ENCODE results near the gene SLC37A3.
"Not testable (repeated sequence)": the region's sequence is repeated elsewhere in the genome, so short reads cannot be mapped to it uniquely, and the experiment has no call there.

Gene SLC37A3

GRCh38 chr7:140345426-140345825 is 52.9 kb downstream of the SLC37A3 start:
- Histone ChIP-seq H3K79me2 (ENCODE audit: low read length) (no peaks in the 10 kb centered on the region), H3K9me3 (ENCODE audit: insufficient read depth, low read length) (no peaks in the 10 kb centered on the region), H3K4me2 (ENCODE audit: low read length) (no peak overlapping the region), H3K36me3 (replicated peaks; ENCODE audit: low read depth, low read length) (peaks cover 5% of the 10 kb centered on the region), H3K4me3 (ENCODE audit: low read length) (no peak overlapping the region), H3K27me3 (ENCODE audit: low read depth, low read length) (no peaks in the 10 kb centered on the region), H4K20me1 (ENCODE audit: insufficient read depth, low read length) (0 out of 2 replicates have a peak, but pooled peaks cover 9% of the 10 kb centered on the region), H3K9ac (ENCODE audit: low read length) (no peak overlapping the region), H3K27ac (ENCODE audit: low read length) (no peak overlapping the region), H2AFZ (ENCODE audit: low read depth, low read length) (no peak overlapping the region), H3K4me1 (ENCODE audit: low read length) (no peaks in the 10 kb centered on the region)
- TF ChIP-seq CTCF (IDR thresholded peaks at IDR 0.05; ENCODE audit: low read depth, low read length) (no peak), EZH2phosphoT487 (IDR thresholded peaks at IDR 0.05; ENCODE audit: low read depth) (no peak)

- Histone ChIP-seq H3K4me2 (ENCODE audit: low read length) (no peak overlapping the region), H3K27ac (ENCODE audit: low read length) (no peak overlapping the region), H2AFZ (ENCODE audit: low read depth, low read length) (no peak overlapping the region), H3K9me3 (ENCODE audit: insufficient read depth, low read length) (no peaks in the 10 kb centered on the region), H4K20me1 (ENCODE audit: insufficient read depth, low read length) (0 out of 2 replicates have a peak, but pooled peaks cover 9% of the 10 kb centered on the region), H3K36me3 (replicated peaks; ENCODE audit: low read depth, low read length) (peaks cover 5% of the 10 kb centered on the region), H3K9ac (ENCODE audit: low read length) (no peak overlapping the region), H3K4me1 (ENCODE audit: low read length) (no peaks in the 10 kb centered on the region), H3K27me3 (ENCODE audit: low read depth, low read length) (no peaks in the 10 kb centered on the region), H3K4me3 (ENCODE audit: low read length) (no peak overlapping the region), H3K79me2 (ENCODE audit: low read length) (no peaks in the 10 kb centered on the region)
- TF ChIP-seq EZH2phosphoT487 (IDR thresholded peaks at IDR 0.05; ENCODE audit: low read depth) = no peak
- TF ChIP-seq CTCF (IDR thresholded peaks at IDR 0.05; ENCODE audit: low read depth, low read length) = peak; percentile 64
Observed at GRCh38 chr7:140342727-140343514, 55.4 kb downstream of the SLC37A3 start.

GRCh38 chr7:140338959-140339358 is 59.4 kb downstream of the SLC37A3 start:
- H3K36me3 ChIP-seq (replicated peaks; ENCODE audit: low read depth, low read length) = peaks cover 15% of the 10 kb centered on the region

GRCh38 chr7:140334341-140335057 is 63.8 kb downstream of the SLC37A3 start:
- TF ChIP-seq CTCF (IDR thresholded peaks at IDR 0.05; ENCODE audit: low read depth, low read length) = no peak
- TF ChIP-seq EZH2phosphoT487 (IDR thresholded peaks at IDR 0.05; ENCODE audit: low read depth) = no peak
- H4K20me1 ChIP-seq (ENCODE audit: insufficient read depth, low read length) = no peaks in the 10 kb centered on the region; the same call in 1 of the 2 replicates
- no peaks in the 10 kb centered on the region for H3K4me1 ChIP-seq (ENCODE audit: low read length)
- peaks cover 14% of the 10 kb centered on the region for H3K36me3 ChIP-seq (replicated peaks; ENCODE audit: low read depth, low read length)
- no peak overlapping the region for H3K4me3 ChIP-seq (ENCODE audit: low read length)
- H3K4me2 ChIP-seq (ENCODE audit: low read length) = no peak overlapping the region
- H3K27me3 ChIP-seq (ENCODE audit: low read depth, low read length) = no peaks in the 10 kb centered on the region
- no peaks in the 10 kb centered on the region for H3K9me3 ChIP-seq (ENCODE audit: insufficient read depth, low read length)
- no peaks in the 10 kb centered on the region for H3K79me2 ChIP-seq (ENCODE audit: low read length)
- H3K27ac ChIP-seq (ENCODE audit: low read length) = no peak overlapping the region
- H3K9ac ChIP-seq (ENCODE audit: low read length) = no peak overlapping the region
- no peak overlapping the region for H2AFZ ChIP-seq (ENCODE audit: low read depth, low read length)

More at GRCh38 chr7:140338959-140339358, 59.4 kb downstream of the SLC37A3 start:
- not testable (repeated sequence) for H3K27ac ChIP-seq (ENCODE audit: low read length); H3K4me2 ChIP-seq (ENCODE audit: low read length); H4K20me1 ChIP-seq (ENCODE audit: insufficient read depth, low read length); H2AFZ ChIP-seq (ENCODE audit: low read depth, low read length); H3K9me3 ChIP-seq (ENCODE audit: insufficient read depth, low read length); H3K4me3 ChIP-seq (ENCODE audit: low read length); H3K27me3 ChIP-seq (ENCODE audit: low read depth, low read length); H3K9ac ChIP-seq (ENCODE audit: low read length); H3K79me2 ChIP-seq (ENCODE audit: low read length); H3K4me1 ChIP-seq (ENCODE audit: low read length)
